ENCODE results near the gene NGFR. TPM values are rescaled to one million over a fixed set of nuclear protein-coding genes. Genes with fewer than 3 reads are reported as not detected.

The NGFR gene
- total RNA-seq, 1 donor from 2014 or later, result 0.53 TPM

- no peak for TF ChIP-seq CTCF (IDR thresholded peaks at IDR 0.05; ENCODE audit: insufficient read depth, low read length, severe bottlenecking)
- H3K36me3 ChIP-seq (ENCODE audit: control insufficient read depth, insufficient read depth, low read length), result no peaks in the 10 kb centered on the region
- FAIRE-seq (no peak), DNase-seq (ENCODE audit: low read depth) (no peak)
- H3K27me3 ChIP-seq (ENCODE audit: control insufficient read depth, insufficient read depth, low read length), result peaks cover 1% of the 10 kb centered on the region
- H3K4me3 ChIP-seq (ENCODE audit: low read depth, low read length), result no peak overlapping the region
Measured at GRCh38 chr17:49452201-49452600, 42.9 kb upstream of the NGFR start.

- no peaks in the 10 kb centered on the region for H3K36me3 ChIP-seq (ENCODE audit: control insufficient read depth, insufficient read depth, low read length)
- no peak overlapping the region for H3K4me3 ChIP-seq (ENCODE audit: low read depth, low read length)
- TF ChIP-seq CTCF (IDR thresholded peaks at IDR 0.05; ENCODE audit: insufficient read depth, low read length, severe bottlenecking), result no peak
- FAIRE-seq (no peak), DNase-seq (ENCODE audit: low read depth) (no peak)
- H3K27me3 ChIP-seq (ENCODE audit: control insufficient read depth, insufficient read depth, low read length), result peaks cover 5% of the 10 kb centered on the region
Measured at GRCh38 chr17:49452661-49453060, 42.4 kb upstream of the NGFR start.

- no peak for TF ChIP-seq CTCF (IDR thresholded peaks at IDR 0.05; ENCODE audit: insufficient read depth, low read length, severe bottlenecking)
Measured at GRCh38 chr17:49454050-49454449, 41.0 kb upstream of the NGFR start.

DNA sequence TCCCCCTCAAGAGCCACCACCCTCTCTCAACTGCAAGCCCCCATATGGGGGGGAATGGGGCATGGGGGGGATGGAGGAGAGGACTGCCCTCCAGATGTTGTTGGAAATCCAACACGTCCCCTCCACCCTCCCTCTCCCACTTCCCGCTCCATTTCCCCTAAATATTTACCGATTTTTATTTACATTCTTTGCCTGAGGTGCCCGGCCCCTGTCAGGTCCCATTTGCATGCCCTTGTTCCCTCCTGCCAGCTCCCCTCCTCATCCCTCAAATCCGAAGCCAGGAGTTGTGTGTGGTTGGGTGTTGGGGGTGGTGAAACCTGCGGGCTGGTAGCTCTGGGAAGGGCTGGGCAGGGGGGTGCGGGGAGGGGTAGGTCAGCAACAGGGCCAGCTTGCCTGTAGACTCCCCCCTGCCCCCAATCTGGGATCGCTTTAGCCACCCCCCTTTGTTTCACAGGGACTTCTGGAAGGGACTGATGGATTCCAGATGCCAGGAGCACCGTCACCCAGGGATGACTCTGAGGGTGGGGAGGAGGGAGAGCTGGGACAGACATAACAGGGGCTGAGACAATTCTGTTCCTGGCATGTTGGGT is 39.7 kb upstream of the NGFR start:
- Histone ChIP-seq H3K36me3 (ENCODE audit: control insufficient read depth, insufficient read depth, low read length) (no peaks in the 10 kb centered on the region), H3K4me3 (ENCODE audit: low read depth, low read length) (no peak overlapping the region), H3K27me3 (ENCODE audit: control insufficient read depth, insufficient read depth, low read length) (peaks cover 14% of the 10 kb centered on the region)
- TF ChIP-seq CTCF (IDR thresholded peaks at IDR 0.05; ENCODE audit: insufficient read depth, low read length, severe bottlenecking), result no peak
- FAIRE-seq (no peak), DNase-seq (ENCODE audit: low read depth) (no peak)

More at GRCh38 chr17:49454050-49454449, 41.0 kb upstream of the NGFR start:
- H3K36me3 ChIP-seq (ENCODE audit: control insufficient read depth, insufficient read depth, low read length), result no peaks in the 10 kb centered on the region
- no peak for FAIRE-seq
- no peak for DNase-seq (ENCODE audit: low read depth)
- H3K4me3 ChIP-seq (ENCODE audit: low read depth, low read length), result no peak overlapping the region
- peaks cover 12% of the 10 kb centered on the region for H3K27me3 ChIP-seq (ENCODE audit: control insufficient read depth, insufficient read depth, low read length)

DNA sequence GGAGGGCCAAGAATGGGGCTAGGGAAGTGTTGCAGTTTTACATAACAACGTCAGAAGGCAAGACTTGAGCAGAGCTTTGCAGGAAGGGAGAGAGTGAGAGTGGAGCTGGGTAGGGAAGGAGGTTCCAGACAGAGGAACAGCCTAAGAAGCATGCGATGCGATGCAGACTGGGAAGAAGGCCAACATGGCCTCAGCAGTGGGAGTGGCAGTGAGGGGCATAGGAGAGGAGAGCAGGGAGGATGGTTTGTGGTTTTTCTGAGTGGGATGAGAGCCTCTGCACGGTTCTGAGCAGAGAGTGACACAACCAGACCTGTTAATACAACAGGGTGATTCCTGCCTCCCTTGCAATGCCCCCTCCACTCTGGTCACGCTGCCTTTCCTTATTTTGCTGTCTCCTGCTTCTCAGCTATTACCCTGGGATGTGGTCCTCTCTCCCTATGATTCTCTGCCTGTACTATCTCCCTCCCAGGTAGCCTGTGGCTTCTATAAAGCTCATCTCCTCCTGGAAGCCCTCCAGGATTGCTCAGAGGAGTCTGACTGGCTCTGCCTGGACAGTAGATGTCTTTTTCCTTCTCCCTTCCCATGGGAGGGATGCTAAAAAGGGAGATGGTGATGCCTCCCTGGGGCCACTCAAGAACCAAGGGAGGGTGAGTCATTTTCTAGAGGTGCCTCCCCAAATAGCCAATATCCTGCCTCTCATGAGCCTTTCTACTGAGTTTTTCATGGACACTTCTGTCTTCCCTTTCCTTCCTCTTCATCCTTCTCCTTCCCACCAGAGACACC is 38.7 kb upstream of the NGFR start:
- FAIRE-seq (peak; percentile 93), DNase-seq (ENCODE audit: low read depth) (peak; percentile 15)

More for the DNA sequence above, 38.7 kb upstream of the NGFR start:
- no peak for TF ChIP-seq CTCF (IDR thresholded peaks at IDR 0.05; ENCODE audit: insufficient read depth, low read length, severe bottlenecking)
- Histone ChIP-seq H3K4me3 (ENCODE audit: low read depth, low read length) (no peak overlapping the region), H3K27me3 (ENCODE audit: control insufficient read depth, insufficient read depth, low read length) (peaks cover 20% of the 10 kb centered on the region), H3K36me3 (ENCODE audit: control insufficient read depth, insufficient read depth, low read length) (no peaks in the 10 kb centered on the region)

Measured in bronchial epithelial cell (primary cell).